ENCODE results near the gene RABL2A. TPM values are rescaled to one million over a fixed set of nuclear protein-coding genes. Genes with fewer than 3 reads are reported as not detected.
"Not testable (repeated sequence)": the region's sequence is repeated elsewhere in the genome, so short reads cannot be mapped to it uniquely, and the experiment has no call there.

RABL2A gene
- total RNA-seq, 1 donor from 2014 or later: 9.6 TPM

GRCh38 chr2:113599208-113599607 is 27.9 kb upstream of the RABL2A start:
- not testable (repeated sequence) for DNase-seq (ENCODE audit: low read depth); H3K27me3 ChIP-seq (ENCODE audit: control insufficient read depth, insufficient read depth, low read length); H3K4me3 ChIP-seq (ENCODE audit: low read depth, low read length); H3K36me3 ChIP-seq (ENCODE audit: control insufficient read depth, insufficient read depth, low read length)

- not testable (repeated sequence) for DNase-seq (ENCODE audit: low read depth); H3K4me3 ChIP-seq (ENCODE audit: low read depth, low read length); H3K27me3 ChIP-seq (ENCODE audit: control insufficient read depth, insufficient read depth, low read length); H3K36me3 ChIP-seq (ENCODE audit: control insufficient read depth, insufficient read depth, low read length)
Measured at GRCh38 chr2:113602040-113602769, 24.9 kb upstream of the RABL2A start.

GRCh38 chr2:113602869-113603466 is 24.1 kb upstream of the RABL2A start:
- Histone ChIP-seq H3K4me3 (ENCODE audit: low read depth, low read length) (peak overlapping the region; percentile 57), H3K36me3 (ENCODE audit: control insufficient read depth, insufficient read depth, low read length) (no peaks in the 10 kb centered on the region), H3K27me3 (ENCODE audit: control insufficient read depth, insufficient read depth, low read length) (no peaks in the 10 kb centered on the region)
- no peak for DNase-seq (ENCODE audit: low read depth)
- no peak for TF ChIP-seq CTCF (IDR thresholded peaks at IDR 0.05; ENCODE audit: insufficient read depth, low read length, poor library complexity, severe bottlenecking)

- peak overlapping the region; percentile 57 for H3K4me3 ChIP-seq (ENCODE audit: low read depth, low read length)
- H3K27me3 ChIP-seq (ENCODE audit: control insufficient read depth, insufficient read depth, low read length); DNase-seq (ENCODE audit: low read depth); H3K36me3 ChIP-seq (ENCODE audit: control insufficient read depth, insufficient read depth, low read length): not testable (repeated sequence)
Measured at GRCh38 chr2:113603467-113604084, 23.5 kb upstream of the RABL2A start.

GRCh38 chr2:113604085-113604477 is 23.0 kb upstream of the RABL2A start:
- peak; percentile 99 for TF ChIP-seq CTCF (IDR thresholded peaks at IDR 0.05; ENCODE audit: insufficient read depth, low read length, poor library complexity, severe bottlenecking)

GRCh38 chr2:113604661-113605060 is 22.4 kb upstream of the RABL2A start:
- not testable (repeated sequence) for H3K4me3 ChIP-seq (ENCODE audit: low read depth, low read length); H3K36me3 ChIP-seq (ENCODE audit: control insufficient read depth, insufficient read depth, low read length); H3K27me3 ChIP-seq (ENCODE audit: control insufficient read depth, insufficient read depth, low read length); DNase-seq (ENCODE audit: low read depth)

More at GRCh38 chr2:113604085-113604477, 23.0 kb upstream of the RABL2A start:
- not testable (repeated sequence) for H3K27me3 ChIP-seq (ENCODE audit: control insufficient read depth, insufficient read depth, low read length); H3K36me3 ChIP-seq (ENCODE audit: control insufficient read depth, insufficient read depth, low read length)
- H3K4me3 ChIP-seq (ENCODE audit: low read depth, low read length): peak overlapping the region; percentile 46
- DNase-seq (ENCODE audit: low read depth): peak; percentile 72

- H3K36me3 ChIP-seq (ENCODE audit: control insufficient read depth, insufficient read depth, low read length); DNase-seq (ENCODE audit: low read depth); H3K27me3 ChIP-seq (ENCODE audit: control insufficient read depth, insufficient read depth, low read length); H3K4me3 ChIP-seq (ENCODE audit: low read depth, low read length): not testable (repeated sequence)
Measured at GRCh38 chr2:113606036-113606435, 21.0 kb upstream of the RABL2A start.

- H3K4me3 ChIP-seq (ENCODE audit: low read depth, low read length); H3K27me3 ChIP-seq (ENCODE audit: control insufficient read depth, insufficient read depth, low read length); H3K36me3 ChIP-seq (ENCODE audit: control insufficient read depth, insufficient read depth, low read length); DNase-seq (ENCODE audit: low read depth): not testable (repeated sequence)
Measured at GRCh38 chr2:113609822-113610221, 17.2 kb upstream of the RABL2A start.

GRCh38 chr2:113621002-113621401 is 6.1 kb upstream of the RABL2A start:
- not testable (repeated sequence) for H3K27me3 ChIP-seq (ENCODE audit: control insufficient read depth, insufficient read depth, low read length); DNase-seq (ENCODE audit: low read depth); H3K36me3 ChIP-seq (ENCODE audit: control insufficient read depth, insufficient read depth, low read length); H3K4me3 ChIP-seq (ENCODE audit: low read depth, low read length)

- not testable (repeated sequence) for H3K36me3 ChIP-seq (ENCODE audit: control insufficient read depth, insufficient read depth, low read length); H3K27me3 ChIP-seq (ENCODE audit: control insufficient read depth, insufficient read depth, low read length); H3K4me3 ChIP-seq (ENCODE audit: low read depth, low read length); DNase-seq (ENCODE audit: low read depth)
Measured at GRCh38 chr2:113625906-113626305, 1.2 kb upstream of the RABL2A start.

GRCh38 chr2:113632849-113633345 is 5.8 kb downstream of the RABL2A start:
- not testable (repeated sequence) for H3K27me3 ChIP-seq (ENCODE audit: control insufficient read depth, insufficient read depth, low read length); DNase-seq (ENCODE audit: low read depth); H3K36me3 ChIP-seq (ENCODE audit: control insufficient read depth, insufficient read depth, low read length); H3K4me3 ChIP-seq (ENCODE audit: low read depth, low read length)

GRCh38 chr2:113635358-113635757 is 8.3 kb downstream of the RABL2A start:
- not testable (repeated sequence) for H3K27me3 ChIP-seq (ENCODE audit: control insufficient read depth, insufficient read depth, low read length); DNase-seq (ENCODE audit: low read depth); H3K4me3 ChIP-seq (ENCODE audit: low read depth, low read length); H3K36me3 ChIP-seq (ENCODE audit: control insufficient read depth, insufficient read depth, low read length)
